MCF 10A (cell line): ENCODE data around the gene ERGIC1. TPM values are rescaled to one million over a fixed set of nuclear protein-coding genes. Genes with fewer than 3 reads are reported as not detected.

Experiments
- BruUV-seq: library from RNA; stranded (reverse); fragments of 400-500 nt; replicated peaks from 2 replicates; lab custom pipeline; 2021; lab: Mats Ljungman, UMichigan
- CTCF ChIA-PET: fragments of 300-600 bp; sonication (Branson Sonifier 250); formaldehyde crosslinking; extraction: SDS; loops from one replicate; lab custom pipeline; 2021; ENCODE audit warnings: antibody characterized with exemption, inconsistent platforms; lab: Yijun Ruan, JAX
- POLR2A ChIA-PET: fragments of 300-600, 350-650 bp; sonication (Branson Sonifier 250); formaldehyde crosslinking; extraction: SDS; loops from one replicate; lab custom pipeline; 2020; ENCODE audit warnings: antibody characterized with exemption, inconsistent platforms; lab: Yijun Ruan, JAX
- DNase-seq: peaks from one replicate; pipeline ENCODE4 v3.0.0-alpha.2; 2018; ENCODE audit not compliant: unreplicated experiment
- H3K27ac Mint-ChIP-seq: one replicate; pipeline ENCODE4 v1.8.0; 2022; ENCODE audit warnings: mild to moderate bottlenecking, low read depth, mixed read lengths; ENCODE audit not compliant: unreplicated experiment
- H3K27me3 Mint-ChIP-seq: one replicate; pipeline ENCODE4 v1.8.0; 2022; ENCODE audit warnings: mixed read lengths; ENCODE audit not compliant: insufficient read depth, unreplicated experiment
- H3K36me3 Mint-ChIP-seq: one replicate; pipeline ENCODE4 v1.8.0; 2022; ENCODE audit warnings: mild to moderate bottlenecking, moderate library complexity, mixed read lengths; ENCODE audit not compliant: insufficient read depth, unreplicated experiment
- H3K4me1 Mint-ChIP-seq: one replicate; pipeline ENCODE4 v1.8.0; 2022; ENCODE audit warnings: mixed read lengths; ENCODE audit not compliant: insufficient read depth, unreplicated experiment
- H3K4me3 Mint-ChIP-seq: one replicate; pipeline ENCODE4 v1.8.0; 2022; ENCODE audit warnings: mild to moderate bottlenecking, moderate library complexity, mixed read lengths; ENCODE audit not compliant: unreplicated experiment
- H3K9me3 Mint-ChIP-seq: one replicate; pipeline ENCODE4 v1.8.0; 2022; ENCODE audit warnings: mixed read lengths; ENCODE audit not compliant: unreplicated experiment
- CTCF ChIP-seq: fragments of 200-600 bp; IDR thresholded peaks from one replicate; pipeline ENCODE4 v1.8.0; 2022; ENCODE audit warnings: antibody characterized with exemption, mild to moderate bottlenecking; ENCODE audit not compliant: unreplicated experiment
- intact Hi-C: fragments of 100-400 bp; cut with micrococcal nuclease; formaldehyde crosslinking; loops from 2 replicates; pipeline ENCODE4 v1.14.1; 2022
- total RNA-seq: library from RNA; stranded (reverse); gene quantifications from 2 replicates; pipeline ENCODE4 v1.2.3, GENCODE V29; 2022

The ERGIC1 gene
- total RNA-seq, 1 experiment from 2014 or later = 257 TPM

GRCh38 chr5:172841256-172841655 is 7.2 kb downstream of the ERGIC1 start:
- Mint-ChIP-seq H3K36me3 (peaks cover 53% of the 10 kb centered on the region), H3K9me3 (no peaks in the 10 kb centered on the region), H3K4me3 (no peak overlapping the region), H3K27ac (no peak overlapping the region), H3K4me1 (peaks cover 41% of the 10 kb centered on the region), H3K27me3 (no peaks in the 10 kb centered on the region)
- no TSS peak for BruUV-seq
- no peak for DNase-seq
- CTCF ChIA-PET = interaction anchor here (0.7 to 1.1 kb wide), 2 partner anchors 92 to 360 kb away, joined by 3 to 4 read pairs; no protein-coding TSS in a partner anchor
- POLR2A ChIA-PET = interaction anchor here (1.0 to 9.2 kb wide), 7 partner anchors 8 to 70 kb away, joined by 3 to 112 read pairs (median 4); partner anchors contain the start of gene DUSP1
- intact Hi-C loops = no loop called here
- TF ChIP-seq CTCF = no peak

- no peak overlapping the region for H3K27ac Mint-ChIP-seq
- no peak for TF ChIP-seq CTCF
- intact Hi-C loops = no loop called here
- peaks cover 42% of the 10 kb centered on the region for H3K36me3 Mint-ChIP-seq
- no peaks in the 10 kb centered on the region for H3K9me3 Mint-ChIP-seq
- no peak overlapping the region for H3K4me3 Mint-ChIP-seq
- no peaks in the 10 kb centered on the region for H3K27me3 Mint-ChIP-seq
- no TSS peak for BruUV-seq
- peaks cover 54% of the 10 kb centered on the region for H3K4me1 Mint-ChIP-seq
- POLR2A ChIA-PET = interaction anchor here (0.6 to 2.8 kb wide), 4 partner anchors 11 to 827 kb away, joined by 4 to 7 read pairs (median 5); no protein-coding TSS in a partner anchor
- DNase-seq = no peak
- CTCF ChIA-PET = interaction anchor here (0.6 to 1.5 kb wide), 4 partner anchors 9 to 201 kb away, joined by 3 to 6 read pairs (median 4); no protein-coding TSS in a partner anchor
Measured at GRCh38 chr5:172843825-172844576, 9.9 kb downstream of the ERGIC1 start.

- no peaks in the 10 kb centered on the region for H3K9me3 Mint-ChIP-seq
- peaks cover 38% of the 10 kb centered on the region for H3K36me3 Mint-ChIP-seq
- DNase-seq = no peak
- CTCF ChIA-PET = interaction anchor here (1.3 to 1.5 kb wide), 3 partner anchors 8 to 55 kb away, joined by 4 to 6 read pairs (median 6); no protein-coding TSS in a partner anchor
- POLR2A ChIA-PET = interaction anchor here (0.6 to 0.8 kb wide), 2 partner anchors 10 to 827 kb away, joined by 4 read pairs; no protein-coding TSS in a partner anchor
- no peaks in the 10 kb centered on the region for H3K27me3 Mint-ChIP-seq
- peaks cover 55% of the 10 kb centered on the region for H3K4me1 Mint-ChIP-seq
- H3K27ac Mint-ChIP-seq = no peak overlapping the region
- BruUV-seq = no TSS peak
- no peak overlapping the region for H3K4me3 Mint-ChIP-seq
- no peak for TF ChIP-seq CTCF
- intact Hi-C loops = no loop called here
Measured at GRCh38 chr5:172844577-172844838, 10.5 kb downstream of the ERGIC1 start.

GRCh38 chr5:172845154-172845553 is 11.1 kb downstream of the ERGIC1 start:
- Mint-ChIP-seq H3K4me3 (no peak overlapping the region), H3K4me1 (peaks cover 55% of the 10 kb centered on the region), H3K27me3 (no peaks in the 10 kb centered on the region), H3K36me3 (peaks cover 38% of the 10 kb centered on the region), H3K9me3 (no peaks in the 10 kb centered on the region), H3K27ac (peak overlapping the region; percentile 17)
- DNase-seq = no peak
- ChIA-PET CTCF (interaction anchor here (1.4 to 1.6 kb wide), 3 partner anchors 10 to 73 kb away, joined by 5 to 8 read pairs (median 6); no protein-coding TSS in a partner anchor), POLR2A (interaction anchor here (1.5 to 19.9 kb wide), 2 partner anchors 59 to 73 kb away, joined by 4 to 431 read pairs; partner anchors contain the start of gene DUSP1)
- TF ChIP-seq CTCF = no peak
- intact Hi-C loops = no loop called here
- no TSS peak for BruUV-seq
